Cardiac septum (tissue), 1 donor: ENCODE results near the gene SLC17A4. TPM values are rescaled to one million over a fixed set of nuclear protein-coding genes. Genes with fewer than 3 reads are reported as not detected.

Source experiments
- DNase-seq: peaks from one replicate; pipeline ENCODE4 v3.0.0-alpha.2; 2020; ENCODE audit warnings: low spot score
- intact Hi-C: fragments of 100-400 bp; cut with DNase I; formaldehyde crosslinking; loops from one replicate; pipeline ENCODE4 v1.14.0; 2022
- total RNA-seq: library from RNA; stranded (reverse); fragmentation: NEBNext Ultra II Directional; extraction: Animal tissue kit (Norgen Biotek cat#: 25700); gene quantifications from one replicate; pipeline ENCODE4 v1.2.1, GENCODE V29; 2021
- donor health status: DM: no; HTN: no; CAD: no.

Gene SLC17A4
- total RNA-seq, 1 donor from 2014 or later, result not detected

DNA sequence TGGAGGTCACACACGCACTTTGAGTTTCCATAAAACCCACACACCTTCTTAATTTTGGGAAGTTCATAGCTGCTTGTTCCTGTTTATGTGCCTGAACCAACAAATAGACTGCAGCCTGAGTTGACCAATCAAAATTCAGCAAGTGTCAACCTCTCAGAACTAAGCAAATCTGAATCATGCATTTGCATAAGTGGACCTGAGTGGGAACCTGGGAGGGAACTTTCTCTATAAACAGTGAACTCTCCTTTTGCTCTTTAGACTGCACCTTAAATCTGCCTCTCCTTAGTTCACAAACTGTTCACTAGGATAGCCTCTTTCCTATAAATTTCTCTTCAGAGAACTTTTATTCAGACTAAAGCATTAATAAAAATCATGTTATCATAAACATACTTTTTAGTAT, 39.4 kb downstream of the SLC17A4 start:
- intact Hi-C loops, result no loop called here
- DNase-seq, result no peak

DNA sequence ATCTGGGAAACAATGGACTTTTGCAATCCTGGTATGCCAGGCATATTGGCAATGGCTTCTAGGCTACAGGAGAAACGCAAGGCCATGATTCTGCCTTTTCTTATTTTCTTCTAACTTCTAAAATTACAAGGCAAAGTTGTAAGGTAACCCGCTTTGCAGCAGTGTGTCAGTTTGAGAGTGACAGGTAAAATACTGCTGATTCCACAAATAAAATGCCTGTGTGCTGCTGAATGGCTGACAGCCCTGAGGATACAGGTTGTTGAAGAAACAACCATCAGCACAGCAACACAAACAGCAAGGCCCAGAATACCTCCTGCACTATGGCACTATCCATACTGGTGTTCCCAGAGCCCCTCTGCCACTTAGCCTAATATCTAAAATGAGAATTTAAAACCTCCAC, 40.2 kb downstream of the SLC17A4 start:
- intact Hi-C loops, result no loop called here
- no peak for DNase-seq

DNA sequence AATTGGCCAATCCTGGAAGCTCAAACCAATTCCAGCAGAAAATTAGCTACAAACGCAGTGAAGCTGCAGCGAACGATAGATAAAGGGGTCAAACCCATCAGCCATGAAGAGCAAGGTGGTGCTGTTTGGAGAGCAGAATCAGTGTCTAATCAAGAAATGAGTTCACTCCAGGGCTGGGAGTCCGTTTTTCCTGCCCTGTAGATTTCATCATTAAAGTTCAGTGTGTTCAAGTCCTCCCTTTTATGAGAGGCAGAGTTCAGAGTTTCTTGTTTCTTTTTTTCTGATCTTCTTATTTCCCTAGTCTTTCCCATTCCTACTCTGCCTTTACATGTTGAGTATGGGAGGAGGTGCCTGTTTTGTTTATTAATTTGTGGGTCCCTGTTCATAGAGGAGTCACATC, 46.9 kb downstream of the SLC17A4 start:
- intact Hi-C loops, result no loop called here
- DNase-seq, result no peak

DNA sequence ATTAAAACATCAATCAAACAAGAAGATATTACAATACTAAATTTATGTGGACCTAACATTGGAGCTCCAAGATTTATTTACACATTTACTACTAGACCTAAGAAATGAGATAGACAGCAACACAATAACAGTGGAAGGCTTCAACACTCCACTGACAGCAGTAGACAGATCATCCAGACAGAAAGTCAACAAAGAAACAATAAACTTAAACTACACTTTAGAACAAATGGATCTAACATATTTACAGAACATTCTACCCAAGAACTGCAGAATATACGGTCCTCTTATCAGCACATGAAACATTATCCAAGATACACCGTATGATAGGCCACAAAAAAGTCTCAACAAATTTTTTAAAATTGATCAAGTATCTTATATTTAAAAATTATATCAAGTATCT, 50.3 kb downstream of the SLC17A4 start:
- intact Hi-C loops, result no loop called here
- no peak for DNase-seq

DNA sequence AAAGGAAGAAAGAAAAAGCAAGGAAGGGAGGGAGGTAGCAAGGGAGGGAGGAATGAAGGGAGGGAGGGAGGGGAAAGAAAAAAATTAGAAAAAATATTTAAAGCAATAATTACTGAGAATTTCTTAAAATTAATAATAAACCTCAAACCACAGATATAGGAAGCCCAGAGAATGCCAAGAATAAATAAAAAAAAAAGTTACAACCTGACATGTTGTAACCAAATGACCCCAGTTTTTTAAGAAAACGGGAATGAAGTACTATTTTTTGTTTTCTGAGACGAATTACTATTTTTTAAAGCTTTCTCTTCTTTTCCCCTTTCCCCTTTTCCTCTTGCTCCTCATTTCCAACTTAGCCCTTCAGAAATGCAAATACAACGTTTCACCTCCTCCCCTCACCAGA, 60.7 kb downstream of the SLC17A4 start:
- intact Hi-C loops, result no loop called here

DNA sequence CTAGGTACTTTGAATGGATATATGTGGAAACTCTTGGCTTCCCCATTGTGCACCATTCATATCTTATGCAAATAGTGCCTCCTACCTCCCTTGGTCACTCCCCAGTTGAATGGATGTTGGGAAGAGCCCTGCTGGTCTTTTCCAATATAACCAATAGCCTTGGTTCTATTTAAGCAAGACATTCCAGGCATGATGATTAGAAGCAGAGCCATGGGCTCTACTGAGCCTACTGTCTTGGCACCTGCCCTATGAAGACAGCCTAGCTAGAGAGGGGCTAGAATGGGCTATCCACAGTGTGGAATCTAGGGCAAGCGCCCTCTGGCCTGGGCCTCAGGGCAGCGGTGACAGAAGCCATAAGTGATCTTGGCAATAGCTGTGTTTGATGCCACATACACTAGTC, 61.7 kb downstream of the SLC17A4 start:
- intact Hi-C loops, result no loop called here
- DNase-seq, result no peak

More for the DNA sequence above, 60.7 kb downstream of the SLC17A4 start:
- DNase-seq, result no peak

DNA sequence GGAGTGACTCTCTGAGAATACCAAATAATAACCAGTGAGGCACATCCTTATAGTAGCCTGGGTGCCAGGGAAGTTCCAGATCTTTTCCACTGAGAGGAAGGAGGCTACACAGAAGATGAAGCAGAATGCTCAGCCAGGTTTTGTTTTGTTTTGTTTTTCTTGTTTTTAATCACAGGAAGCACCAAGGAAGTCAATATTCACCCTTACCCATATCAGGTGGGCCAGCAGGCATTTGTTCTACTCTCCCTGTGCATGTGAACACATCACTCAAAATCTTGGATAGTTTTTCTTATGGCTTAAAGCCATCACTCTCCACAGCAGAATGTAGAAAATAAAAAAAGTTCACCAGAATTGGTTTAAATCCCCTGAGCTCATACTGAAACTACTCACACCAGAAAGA, 66.8 kb downstream of the SLC17A4 start:
- no peak for DNase-seq
- intact Hi-C loops, result no loop called here

DNA sequence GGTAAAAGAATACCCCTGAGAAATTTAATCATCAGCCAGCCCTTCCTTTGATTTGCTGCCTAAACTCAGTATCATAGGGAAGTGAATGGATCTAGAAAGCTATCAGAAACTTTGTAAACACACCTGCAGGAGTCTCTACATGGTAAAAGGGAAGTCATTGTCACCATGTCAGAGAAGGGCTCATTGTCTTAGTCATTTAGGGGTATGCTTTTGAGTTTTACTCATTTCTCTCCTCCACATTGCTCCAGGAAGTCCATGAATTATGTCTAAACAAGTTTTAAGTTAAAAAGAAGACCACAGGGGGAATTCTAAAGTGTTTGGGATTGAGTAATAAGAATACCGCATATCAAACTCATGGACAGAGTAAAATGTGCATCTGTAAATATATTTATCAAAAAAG, 74.8 kb downstream of the SLC17A4 start:
- intact Hi-C loops, result no loop called here
- no peak for DNase-seq

DNA sequence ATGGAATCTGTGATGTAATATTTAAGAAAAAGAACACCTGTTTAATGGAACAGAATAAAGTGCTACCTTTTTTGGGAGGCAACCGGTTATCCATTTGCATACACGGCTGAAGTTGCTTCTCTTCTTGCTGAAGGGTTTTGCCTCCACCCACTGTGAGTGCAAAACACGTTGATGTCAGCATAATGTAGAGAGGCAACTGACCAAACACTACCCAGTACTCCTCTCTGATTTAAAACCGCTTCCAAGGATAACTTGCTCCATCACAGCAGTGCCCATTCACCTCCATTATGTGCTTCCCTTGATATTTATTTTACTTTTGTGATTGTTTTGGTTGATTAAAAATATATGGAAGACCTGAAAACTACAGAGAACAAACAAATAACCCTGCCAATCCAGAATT, 75.9 kb downstream of the SLC17A4 start:
- intact Hi-C loops, result no loop called here
- DNase-seq, result no peak

Other genes starting within 250 kb of the SLC17A4 start
- not detected for gene SCGN, start 102.5 kb upstream of the SLC17A4 start, total RNA-seq
- gene SLC17A1, start 77.3 kb downstream of the SLC17A4 start, total RNA-seq, result not detected
- not detected for gene SLC17A3, start 119.5 kb downstream of the SLC17A4 start, total RNA-seq
- gene SLC17A2, start 175.9 kb downstream of the SLC17A4 start, total RNA-seq, result not detected
- 2.5 TPM for gene TRIM38, start 208.1 kb downstream of the SLC17A4 start, total RNA-seq